Type B pancreatic cell (in vitro differentiated cells): ENCODE data around the gene AMOT. TPM values are rescaled to one million over a fixed set of nuclear protein-coding genes. Genes with fewer than 3 reads are reported as not detected.

Source experiments
- DNase-seq: peaks from one replicate; pipeline ENCODE4 v3.0.0; 2021; ENCODE audit warnings: mixed read lengths; ENCODE audit not compliant: unreplicated experiment; ENCODE audit errors: extremely low spot score
- H3K27ac Mint-ChIP-seq: 2 replicates; pipeline ENCODE4 v1.8.0; 2021; ENCODE audit warnings: mild to moderate bottlenecking, mixed read lengths
- H3K27me3 Mint-ChIP-seq: 2 replicates; pipeline ENCODE4 v1.8.0; 2021; ENCODE audit warnings: mixed read lengths
- H3K36me3 Mint-ChIP-seq: 2 replicates; pipeline ENCODE4 v1.8.0; 2021; ENCODE audit warnings: mixed read lengths
- H3K4me1 Mint-ChIP-seq: one replicate; pipeline ENCODE4 v1.8.0; 2021; ENCODE audit warnings: mixed read lengths; ENCODE audit not compliant: unreplicated experiment
- H3K4me3 Mint-ChIP-seq: 2 replicates; pipeline ENCODE4 v1.8.0; 2021; ENCODE audit warnings: mild to moderate bottlenecking, mixed read lengths
- H3K9me3 Mint-ChIP-seq: 2 replicates; pipeline ENCODE4 v1.8.0; 2021; ENCODE audit warnings: mixed read lengths
- CTCF ChIP-seq: fragments of 200-600 bp; sonication (generic); conservative IDR thresholded peaks from 2 replicates; pipeline ENCODE4 v1.5.0; 2021; ENCODE audit warnings: antibody characterized with exemption, mild to moderate bottlenecking
- total RNA-seq: library from RNA; stranded (reverse); gene quantifications from 2 replicates; pipeline ENCODE4 v1.2.1, GENCODE V29; 2021; ENCODE audit warnings: low replicate concordance

AMOT gene
- total RNA-seq, 1 donor from 2014 or later: 235 TPM

- DNase-seq: no peak
- H3K4me3 Mint-ChIP-seq: no peak overlapping the region
- H3K27ac Mint-ChIP-seq: no peak overlapping the region
- TF ChIP-seq CTCF: peak; percentile 54
- H3K4me1 Mint-ChIP-seq: peaks cover 22% of the 10 kb centered on the region
- no peaks in the 10 kb centered on the region for H3K36me3 Mint-ChIP-seq
- H3K27me3 Mint-ChIP-seq: no peaks in the 10 kb centered on the region
- H3K9me3 Mint-ChIP-seq: no peaks in the 10 kb centered on the region
Measured at GRCh38 chrX:112874175-112874574, 33.5 kb upstream of the AMOT start.

GRCh38 chrX:112868586-112868985 is 28.0 kb upstream of the AMOT start:
- H3K27me3 Mint-ChIP-seq: no peaks in the 10 kb centered on the region
- H3K27ac Mint-ChIP-seq: no peak overlapping the region
- H3K4me3 Mint-ChIP-seq: no peak overlapping the region
- no peaks in the 10 kb centered on the region for H3K9me3 Mint-ChIP-seq
- H3K4me1 Mint-ChIP-seq: peaks cover 6% of the 10 kb centered on the region
- H3K36me3 Mint-ChIP-seq: no peaks in the 10 kb centered on the region
- no peak for DNase-seq
- no peak for TF ChIP-seq CTCF

GRCh38 chrX:112867570-112867969 is 26.9 kb upstream of the AMOT start:
- peak; percentile 54 for TF ChIP-seq CTCF
- no peak for DNase-seq
- H3K9me3 Mint-ChIP-seq: no peaks in the 10 kb centered on the region
- no peaks in the 10 kb centered on the region for H3K27me3 Mint-ChIP-seq
- peaks cover 6% of the 10 kb centered on the region for H3K4me1 Mint-ChIP-seq
- no peak overlapping the region for H3K4me3 Mint-ChIP-seq
- no peaks in the 10 kb centered on the region for H3K36me3 Mint-ChIP-seq
- no peak overlapping the region for H3K27ac Mint-ChIP-seq

GRCh38 chrX:112866175-112866574 is 25.5 kb upstream of the AMOT start:
- Mint-ChIP-seq H3K9me3 (no peaks in the 10 kb centered on the region), H3K36me3 (no peaks in the 10 kb centered on the region), H3K4me3 (no peak overlapping the region), H3K27me3 (no peaks in the 10 kb centered on the region), H3K4me1 (peaks cover 6% of the 10 kb centered on the region), H3K27ac (peak overlapping the region; percentile 61)
- no peak for TF ChIP-seq CTCF
- no peak for DNase-seq

GRCh38 chrX:112865464-112866025 is 24.9 kb upstream of the AMOT start:
- H3K27me3 Mint-ChIP-seq: no peaks in the 10 kb centered on the region
- no peaks in the 10 kb centered on the region for H3K36me3 Mint-ChIP-seq
- TF ChIP-seq CTCF: no peak
- H3K4me3 Mint-ChIP-seq: no peak overlapping the region
- no peaks in the 10 kb centered on the region for H3K9me3 Mint-ChIP-seq
- no peak overlapping the region for H3K27ac Mint-ChIP-seq
- DNase-seq: no peak
- peaks cover 7% of the 10 kb centered on the region for H3K4me1 Mint-ChIP-seq

- Mint-ChIP-seq H3K9me3 (no peaks in the 10 kb centered on the region), H3K36me3 (no peaks in the 10 kb centered on the region), H3K4me3 (no peak overlapping the region), H3K27ac (no peak overlapping the region), H3K27me3 (no peaks in the 10 kb centered on the region), H3K4me1 (peaks cover 10% of the 10 kb centered on the region)
- no peak for TF ChIP-seq CTCF
- no peak for DNase-seq
Measured at GRCh38 chrX:112863850-112864249, 23.2 kb upstream of the AMOT start.
